HUDEP-2 (cell line): ENCODE data around the gene JAK2.
A peak's percentile ranks its signal among the peaks of the same experiment; 100 is the strongest.
"Not testable (repeated sequence)": the region's sequence is repeated elsewhere in the genome, so short reads cannot be mapped to it uniquely, and the experiment has no call there.

Experiments used
- DNase-seq, 76 experiments: peaks; one replicate each; lab custom pipeline; 2025; ENCODE audit not compliant: unreplicated experiment in 76 of 76; lab: John Stamatoyannopoulos, UW

The JAK2 gene

DNA sequence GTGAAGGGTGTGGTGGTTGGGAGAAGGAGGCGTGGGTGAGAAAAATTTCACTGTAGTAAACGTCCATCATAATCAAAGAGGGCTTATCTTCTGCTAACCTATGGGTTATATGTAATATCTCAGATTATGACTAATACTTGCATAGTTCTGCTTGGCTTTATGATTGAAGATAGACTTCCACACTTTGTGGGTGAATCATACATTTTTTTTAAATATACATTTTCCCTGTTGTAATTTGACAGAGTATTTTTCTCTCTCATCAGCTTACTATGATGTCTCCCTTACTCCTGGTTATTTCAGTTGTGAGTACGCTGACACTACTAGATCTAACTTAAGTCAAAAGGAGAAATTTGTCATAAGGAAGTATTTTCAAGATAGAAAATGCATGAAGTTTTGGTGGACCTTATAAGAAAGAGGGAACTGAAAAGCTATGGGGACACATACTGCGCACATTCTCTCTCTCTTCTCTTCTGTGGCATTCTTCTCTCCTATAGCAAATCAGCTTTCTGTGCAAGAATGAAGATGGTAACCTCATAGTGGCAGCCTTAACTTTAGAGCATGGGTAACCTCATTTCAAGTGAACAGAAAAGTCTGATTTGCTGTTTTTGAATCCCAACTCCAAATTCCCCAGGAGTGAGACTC is 4.9 kb upstream of the JAK2 start:
- peak in 7 of 76 experiments; percentile 2 to 43 (median 33) for DNase-seq

DNA sequence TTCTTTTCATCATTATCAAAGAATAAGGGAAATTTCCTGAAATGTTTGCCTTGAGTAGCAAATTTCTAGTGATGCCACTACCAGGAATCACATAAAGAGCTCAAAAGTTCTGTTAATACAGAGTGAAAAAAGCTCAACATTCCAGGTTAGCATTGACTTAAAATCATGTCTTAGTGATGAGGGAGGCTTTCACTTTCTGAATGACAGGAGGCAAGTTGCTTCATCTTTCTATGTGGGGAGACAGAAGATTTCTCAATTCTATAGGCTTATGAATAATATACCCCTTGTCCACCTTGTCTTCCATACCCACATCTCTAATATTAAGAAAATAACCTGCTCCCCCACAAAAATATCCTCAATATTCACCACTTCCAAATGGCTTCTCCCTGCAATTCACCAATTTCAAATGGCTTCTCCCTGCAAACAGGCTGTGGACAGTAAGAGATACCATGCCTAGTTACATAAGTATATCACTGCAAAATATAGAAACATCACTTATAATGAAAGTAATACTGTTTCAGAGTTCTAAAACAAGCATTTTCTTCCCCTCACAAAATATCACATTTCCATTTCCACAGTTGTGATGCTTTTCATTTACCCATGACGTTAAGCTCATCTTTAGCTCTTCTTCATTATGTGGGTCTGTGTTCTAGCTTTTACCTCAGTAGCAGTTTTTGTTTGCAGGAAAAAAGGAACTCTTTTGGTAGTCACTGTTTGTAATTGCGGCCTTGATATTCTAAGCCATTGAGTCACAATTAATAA is 2.2 kb upstream of the JAK2 start:
- DNase-seq: no peak

DNA sequence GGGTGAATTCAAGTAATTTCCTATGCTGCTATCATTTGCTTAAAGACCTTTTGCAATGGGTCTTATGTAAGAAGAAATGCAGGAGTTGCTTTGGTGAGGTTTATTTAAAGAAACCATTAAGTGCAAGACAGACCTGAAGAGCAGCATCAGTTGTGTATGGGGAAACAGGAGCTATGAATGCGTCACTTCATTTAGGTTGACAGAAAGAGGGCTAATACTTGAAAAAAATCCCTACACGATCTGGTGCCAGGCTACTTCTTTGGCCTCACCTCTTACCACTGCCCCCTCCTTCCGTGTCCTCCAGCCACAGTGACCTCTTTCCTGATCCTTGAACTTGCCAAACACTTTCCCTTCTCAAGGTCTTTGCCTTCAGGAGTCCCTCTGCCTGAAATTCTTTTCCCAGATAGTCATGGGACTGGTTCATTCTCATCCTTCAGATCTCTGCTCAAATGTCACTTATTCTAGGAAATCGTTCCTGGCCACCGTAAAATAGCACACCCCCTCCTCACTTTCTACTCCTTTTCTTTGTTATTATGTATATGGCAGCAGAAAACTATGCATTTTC is 1.4 kb upstream of the JAK2 start:
- DNase-seq: peak in 2 of 76 experiments; percentile 5 to 11

DNA sequence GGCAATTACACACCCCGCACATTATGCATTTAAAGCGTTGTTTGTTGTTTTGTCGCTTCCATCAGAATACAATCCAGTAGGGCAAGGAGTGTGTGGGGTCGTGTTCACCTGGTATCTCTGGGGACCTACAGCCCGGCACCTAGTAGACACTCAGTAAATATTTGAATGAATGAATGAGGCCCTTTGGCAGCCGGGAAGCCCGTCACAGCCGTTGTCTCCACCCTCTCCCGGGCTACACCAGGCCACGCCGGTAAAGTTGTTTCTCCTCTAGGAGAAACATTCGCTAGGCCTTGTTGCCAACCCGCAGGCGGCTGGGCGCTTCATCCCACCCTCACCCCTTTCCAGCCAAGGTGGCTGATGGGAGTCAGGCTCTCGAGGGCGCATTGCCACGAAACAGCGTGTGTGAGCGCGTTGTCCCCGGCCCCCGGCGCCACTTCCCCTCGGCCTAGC is 876 bp upstream of the JAK2 start:
- peak in 31 of 76 experiments; percentile 25 to 91 (median 64) for DNase-seq

DNA sequence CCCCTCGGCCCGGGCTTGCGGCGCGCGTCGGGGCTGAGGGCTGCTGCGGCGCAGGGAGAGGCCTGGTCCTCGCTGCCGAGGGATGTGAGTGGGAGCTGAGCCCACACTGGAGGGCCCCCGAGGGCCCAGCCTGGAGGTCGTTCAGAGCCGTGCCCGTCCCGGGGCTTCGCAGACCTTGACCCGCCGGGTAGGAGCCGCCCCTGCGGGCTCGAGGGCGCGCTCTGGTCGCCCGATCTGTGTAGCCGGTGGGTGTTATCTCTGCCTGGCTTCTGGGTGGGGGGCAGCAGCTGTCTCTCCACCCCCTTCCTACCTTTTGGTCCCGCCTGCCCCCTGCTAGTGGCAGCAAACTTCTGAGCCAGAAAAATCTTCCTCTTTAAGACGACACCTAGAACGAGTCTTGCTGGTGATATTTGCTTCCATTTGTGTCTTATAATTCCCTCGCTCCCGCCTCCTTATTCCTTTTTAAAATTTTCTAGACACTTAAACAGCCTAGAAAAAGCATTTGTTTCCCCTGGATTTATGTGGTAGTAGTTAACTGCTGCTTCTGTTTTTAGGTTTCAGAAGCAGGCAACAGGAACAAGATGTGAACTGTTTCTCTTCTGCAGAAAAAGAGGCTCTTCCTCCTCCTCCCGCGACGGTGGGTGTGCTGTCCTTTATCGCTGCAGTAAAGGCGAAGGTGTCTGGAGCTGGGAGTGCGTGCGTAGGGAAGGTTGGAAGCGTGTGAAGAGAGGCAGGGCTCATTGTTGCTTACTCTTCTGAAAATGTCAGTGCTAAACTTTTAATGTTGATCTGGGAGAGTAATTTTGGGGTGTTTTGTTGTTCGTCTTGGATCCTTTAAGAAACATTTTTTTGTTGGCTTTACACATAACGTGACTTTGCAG is 554 bp downstream of the JAK2 start:
- DNase-seq: peak in 57 of 76 experiments; percentile 5 to 65 (median 39)

DNA sequence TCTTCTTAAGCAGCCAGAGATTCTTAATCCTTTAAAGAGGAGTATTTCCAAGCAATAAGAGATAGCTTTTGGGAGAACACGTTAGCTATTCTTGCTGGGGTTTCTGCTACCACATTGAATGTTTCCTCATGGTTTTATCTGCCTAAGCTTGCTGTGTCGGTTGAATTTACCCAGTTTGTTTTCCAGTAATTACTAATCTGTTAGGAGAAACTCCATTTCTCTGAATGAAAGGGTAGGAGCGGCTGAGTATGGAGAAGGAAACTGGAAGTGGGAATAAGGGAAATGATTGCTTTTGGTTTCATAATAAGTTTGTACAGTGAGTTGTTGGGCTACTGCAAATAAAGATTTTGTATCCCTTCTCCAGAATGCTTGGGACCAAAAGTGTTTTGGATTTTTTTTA is 1.2 kb downstream of the JAK2 start:
- peak in 1 of 76 experiments; percentile 26 for DNase-seq

DNA sequence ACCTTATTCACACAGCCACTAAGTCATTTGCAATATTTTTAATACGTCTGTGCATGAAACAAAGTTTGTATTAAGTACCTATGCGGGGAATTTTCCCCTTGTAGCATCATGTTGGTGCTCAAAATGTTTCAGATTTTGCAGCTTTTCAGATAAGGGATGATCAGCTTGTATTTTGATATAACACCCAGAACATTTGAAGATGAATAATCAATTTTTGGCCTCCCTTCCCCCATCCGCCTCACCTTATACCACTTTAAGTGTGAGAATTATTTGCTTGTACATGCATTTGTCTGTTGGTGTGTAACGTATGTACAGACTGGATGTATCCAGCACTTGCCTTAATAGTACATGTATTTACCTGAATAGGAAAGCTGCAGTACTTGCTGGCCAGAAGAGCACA is 1.7 kb downstream of the JAK2 start:
- peak in 1 of 76 experiments; percentile 15 for DNase-seq

DNA sequence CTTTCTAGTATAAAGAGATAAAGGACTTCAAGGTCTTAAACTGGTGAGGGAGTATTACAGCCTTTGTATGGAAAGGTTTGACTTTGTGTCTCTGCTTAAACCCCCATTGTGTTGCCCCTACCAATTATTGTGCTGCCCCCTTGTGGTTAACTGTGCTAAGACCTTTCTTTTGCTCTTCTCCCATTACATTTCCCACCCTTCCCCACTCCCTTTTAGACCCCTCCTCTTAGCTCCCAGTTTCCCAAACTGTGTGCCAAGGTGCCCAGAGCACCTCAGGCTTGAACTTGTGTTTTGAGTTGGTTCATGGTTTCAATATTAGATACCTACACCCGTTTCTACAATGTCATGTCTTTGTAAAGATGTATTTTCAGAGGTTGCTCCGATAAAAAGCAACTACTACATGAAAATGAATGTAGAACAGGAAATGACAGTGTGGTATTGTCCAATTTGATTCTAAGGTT is 2.9 kb downstream of the JAK2 start:
- peak in 55 of 76 experiments; percentile 4 to 78 (median 35) for DNase-seq

DNA sequence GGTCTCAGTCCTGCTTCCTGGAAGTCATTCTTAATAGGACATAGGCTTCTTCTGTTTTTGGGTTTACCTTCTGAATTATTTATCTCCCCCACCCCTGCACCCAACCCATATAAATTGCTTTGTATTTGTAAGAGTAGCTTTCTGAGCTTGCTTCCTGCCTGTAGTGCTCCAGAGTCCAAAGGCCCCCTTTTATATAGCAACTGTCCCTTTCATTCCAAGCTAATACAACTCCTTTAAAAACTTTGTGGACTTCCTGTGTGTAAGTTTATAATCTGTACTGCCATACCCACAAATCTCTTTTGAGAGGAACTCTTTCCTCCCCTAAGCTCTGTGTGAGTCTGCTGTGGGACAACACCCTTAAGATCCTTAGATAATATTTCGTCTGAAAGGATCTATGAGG is 7.8 kb downstream of the JAK2 start:
- DNase-seq: no peak

DNA sequence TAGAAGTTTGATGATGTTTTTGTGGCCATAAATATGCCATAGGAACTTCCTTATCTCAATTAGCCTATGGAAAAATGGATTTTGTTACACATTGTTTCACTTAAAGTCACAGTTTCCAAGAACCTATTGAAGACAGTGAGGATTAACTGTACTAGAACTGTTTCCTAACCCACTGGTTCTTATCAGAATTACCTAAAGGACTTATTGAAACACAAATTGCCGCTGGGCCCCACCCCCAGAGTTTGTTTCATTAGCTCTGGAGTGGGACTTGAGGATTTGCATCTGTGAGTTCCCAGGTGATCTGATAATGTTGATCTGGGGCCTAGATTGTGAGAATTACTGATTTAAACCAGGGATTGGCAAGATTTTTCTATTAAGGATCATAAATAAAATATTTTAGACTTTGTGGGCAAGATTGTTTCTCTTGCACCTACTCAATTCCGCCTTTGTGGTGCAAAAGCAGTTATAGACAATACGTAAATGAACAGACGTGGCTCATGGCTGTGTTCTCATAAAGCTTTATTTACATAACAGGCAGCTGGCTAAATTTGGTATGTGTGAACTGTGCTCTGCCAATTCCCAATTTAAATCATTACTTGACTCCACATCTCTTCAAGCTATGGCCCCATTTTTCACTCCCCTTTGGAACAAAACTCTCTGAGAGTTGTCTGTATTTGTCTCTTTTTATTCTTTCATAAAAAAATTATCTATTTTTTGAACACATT is 9.3 kb downstream of the JAK2 start:
- no peak for DNase-seq

DNA sequence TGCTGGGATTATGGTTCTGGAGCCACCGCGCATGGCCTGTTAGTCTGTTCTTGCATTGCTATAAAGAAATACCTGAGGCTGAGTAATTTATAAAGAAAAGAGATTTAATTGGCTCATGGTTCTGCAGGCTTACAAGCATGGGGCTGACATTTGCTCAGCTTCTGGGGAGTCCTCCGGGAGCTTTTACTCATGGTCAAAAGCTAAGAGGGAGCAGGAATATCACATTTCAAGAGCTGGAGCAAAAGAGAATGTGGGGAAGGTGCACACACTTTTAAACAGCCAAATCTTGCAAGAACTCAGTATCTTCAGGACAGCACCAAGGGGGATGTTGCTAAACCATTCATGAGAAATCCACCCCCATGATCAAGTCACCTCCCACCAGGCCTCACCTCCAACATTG is 12.1 kb downstream of the JAK2 start:
- DNase-seq: no peak

DNA sequence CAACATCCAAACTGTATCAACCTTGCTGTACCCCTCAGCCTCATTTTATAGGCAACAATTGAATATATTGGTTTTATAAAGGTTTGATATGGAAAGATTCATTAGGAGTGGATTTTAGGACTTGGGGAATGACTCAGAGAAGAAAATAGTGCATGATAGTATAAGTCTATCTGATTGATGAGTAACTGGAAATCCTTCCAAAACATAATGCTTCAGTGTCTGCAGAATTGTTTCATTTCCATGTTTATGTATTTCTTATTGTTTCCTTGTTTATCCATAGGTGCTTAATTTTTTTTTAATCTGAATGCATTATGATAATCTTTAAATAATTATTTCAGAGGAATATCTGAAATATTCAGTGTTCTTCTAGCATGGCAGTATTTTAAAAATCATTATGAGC is 12.6 kb downstream of the JAK2 start:
- DNase-seq: no peak

DNA sequence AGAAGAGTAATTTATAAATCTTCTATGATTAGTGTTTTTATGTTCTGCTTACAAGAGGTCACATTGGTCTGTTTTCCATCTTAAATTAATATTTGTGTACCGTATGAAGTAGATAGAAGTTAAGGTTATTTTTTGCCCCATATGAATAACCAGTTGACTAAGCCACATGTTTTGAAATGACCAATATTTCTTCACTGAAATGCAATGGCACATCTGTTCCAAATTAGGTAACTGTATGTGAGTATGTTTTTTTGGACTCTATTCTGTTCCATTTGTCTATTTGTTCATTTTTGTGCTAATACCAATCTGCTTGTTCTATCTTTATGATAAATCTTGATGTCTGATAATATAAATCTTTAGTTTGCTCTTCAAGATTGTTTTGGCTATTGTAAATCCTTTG is 17.7 kb downstream of the JAK2 start:
- no peak for DNase-seq

DNA sequence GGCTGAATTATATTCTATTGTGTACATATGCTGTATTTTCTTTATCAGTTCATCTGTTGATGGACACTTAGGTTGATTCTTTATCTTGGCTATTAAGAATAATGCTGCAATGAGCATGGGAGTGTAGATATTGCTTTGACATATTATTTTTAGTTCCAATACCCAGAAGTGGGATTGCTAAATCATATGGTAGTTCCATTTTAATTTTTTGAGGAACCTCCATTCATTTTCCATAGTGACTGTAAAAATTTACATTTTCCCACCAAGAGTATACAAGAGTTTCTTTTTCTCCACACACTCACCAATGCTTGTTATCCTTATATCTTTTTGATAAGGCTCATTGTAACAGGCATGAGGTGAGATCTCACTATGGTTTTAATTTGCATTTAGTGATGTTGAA is 19.4 kb downstream of the JAK2 start:
- DNase-seq: no peak

DNA sequence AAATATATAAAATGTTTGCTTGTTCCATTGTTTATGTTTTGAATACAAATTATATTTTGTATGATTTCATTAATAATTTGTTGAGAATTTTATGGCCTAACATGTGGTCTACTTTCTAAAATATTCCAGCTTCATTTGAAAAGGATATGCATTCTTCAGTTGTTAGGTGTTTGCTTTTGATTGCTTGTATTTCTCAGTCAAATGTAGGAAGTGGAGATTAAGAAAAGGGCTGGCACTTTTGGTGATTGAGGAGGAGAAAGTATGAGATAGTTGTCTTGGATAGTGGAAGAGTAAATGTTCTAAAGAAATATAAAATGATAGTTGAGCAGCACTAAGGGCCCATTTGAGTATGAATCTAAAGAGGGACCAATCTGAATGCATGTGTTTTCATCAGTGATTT is 23.1 kb downstream of the JAK2 start:
- DNase-seq: no peak

DNA sequence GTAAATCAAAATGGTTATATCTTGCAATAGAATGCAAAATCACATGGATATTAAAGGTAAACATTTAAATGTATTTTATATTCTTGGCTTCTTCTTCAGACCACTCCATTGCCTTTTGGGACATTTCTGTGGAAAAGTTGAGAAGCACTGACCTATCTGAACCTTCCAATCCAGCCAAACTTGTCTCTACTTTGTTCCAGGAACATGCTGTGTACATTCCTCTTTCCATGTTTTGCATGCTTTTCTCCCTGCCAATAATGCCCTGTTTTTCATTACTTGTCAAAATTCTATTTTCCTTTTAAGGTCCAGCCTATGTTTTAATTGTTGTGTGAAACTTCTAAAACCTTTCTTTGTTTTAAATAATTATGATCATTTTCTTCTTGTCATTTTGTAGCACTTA is 28.3 kb downstream of the JAK2 start:
- DNase-seq: no peak

DNA sequence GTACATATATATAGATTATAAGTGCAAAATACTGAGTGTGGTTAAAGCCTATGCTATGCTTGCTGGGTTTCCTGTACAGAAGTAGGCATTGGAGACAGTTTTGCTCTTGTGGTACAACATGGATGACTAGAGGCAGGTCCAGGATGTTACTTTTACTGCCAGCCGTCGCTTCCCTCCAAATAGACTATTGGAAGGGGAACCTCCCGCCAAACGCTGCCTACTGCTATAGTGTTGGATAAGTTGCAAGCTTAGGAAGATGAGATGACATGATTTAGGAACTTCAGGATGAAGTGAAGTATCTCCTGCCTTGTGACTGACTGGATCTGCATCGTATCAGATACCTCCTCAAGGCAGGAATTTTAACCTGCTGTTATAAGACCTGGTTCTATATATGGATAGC is 30.9 kb downstream of the JAK2 start:
- DNase-seq: no peak

DNA sequence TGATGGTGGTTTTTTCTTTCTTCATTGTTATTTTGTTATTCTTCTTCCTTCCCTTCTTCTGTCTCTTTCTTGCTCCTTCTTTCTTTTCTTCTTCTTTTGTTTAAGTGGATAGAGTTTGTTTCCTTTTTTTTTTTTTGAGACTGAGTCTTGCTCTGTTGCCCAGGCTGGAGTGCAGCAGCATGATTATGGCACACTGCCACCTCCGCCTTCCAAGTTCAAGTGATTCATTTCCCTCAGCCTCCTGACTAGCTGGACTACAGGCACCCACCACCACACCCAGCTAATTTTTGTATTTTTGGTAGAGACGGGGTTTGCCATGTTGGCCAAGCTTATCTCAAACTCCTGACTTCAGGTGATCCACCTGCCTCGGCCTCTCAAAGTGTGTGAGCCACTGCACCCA is 40.3 kb downstream of the JAK2 start:
- DNase-seq: peak in 1 of 76 experiments; percentile 1

DNA sequence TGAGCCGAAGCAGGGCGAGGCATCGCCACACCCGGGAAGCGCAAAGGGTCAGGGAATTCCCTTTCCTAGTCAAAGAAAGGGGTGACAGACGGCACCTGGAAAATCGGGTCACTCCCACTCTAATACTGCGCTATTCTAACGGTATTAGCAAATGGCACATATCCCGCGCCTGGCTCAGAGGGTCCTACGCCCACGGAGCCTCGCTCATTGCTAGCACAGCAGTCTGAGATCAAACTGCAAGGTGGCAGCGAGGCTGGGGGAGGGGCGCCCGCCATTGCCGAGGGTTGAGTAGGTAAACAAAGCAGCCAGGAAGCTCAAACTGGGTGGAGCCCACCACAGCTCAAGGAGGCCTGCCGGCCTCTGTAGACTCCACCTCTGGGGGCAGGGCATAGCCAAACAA is 46.9 kb downstream of the JAK2 start:
- DNase-seq: not testable (repeated sequence)

DNA sequence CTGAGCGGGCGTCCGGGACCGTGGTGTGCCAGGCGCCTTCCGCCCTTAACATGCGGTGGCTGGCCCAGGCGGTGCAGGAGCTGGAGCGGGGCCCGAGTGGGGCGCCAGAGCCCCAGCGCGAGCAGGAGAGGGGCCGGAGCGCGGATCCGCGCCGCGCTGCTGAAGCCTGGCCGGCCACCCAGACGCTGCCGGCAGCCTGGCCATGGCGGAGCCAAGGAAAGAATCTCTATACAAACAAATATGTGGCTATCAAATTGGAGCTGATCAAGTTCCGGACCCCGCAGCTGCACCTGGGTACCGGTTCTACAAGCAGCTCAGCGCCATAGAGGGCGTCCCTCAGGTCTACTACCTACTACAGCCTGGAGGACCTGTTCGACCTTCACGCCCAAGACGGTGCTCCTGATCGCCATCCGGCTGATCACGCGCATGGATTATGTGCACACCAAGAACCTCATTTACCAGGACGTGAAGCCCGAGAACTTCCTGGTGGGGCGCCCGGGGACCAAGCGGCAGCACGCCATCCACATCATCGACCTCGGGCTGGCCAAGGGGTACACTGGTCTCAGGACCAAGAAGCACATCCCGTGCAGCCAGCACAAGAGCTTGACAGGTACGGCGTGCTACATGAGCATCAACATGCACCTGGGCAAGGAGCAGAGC is 55.8 kb downstream of the JAK2 start:
- DNase-seq: no peak
